ENCODE data around the gene PIK3CB.

The PIK3CB gene

GRCh38 chr3:138834596-138835396 is at the start of gene PIK3CB:
PIK3CB (minus strand) TSS chr3:138834928; CDS start chr3:138759343, 75,585 bp downstream.
- peak; percentile 73 for DNase-seq (ENCODE audit: low read depth)

- DNase-seq (ENCODE audit: low read depth): no peak
These were observed 46.5 kb upstream of the PIK3CB start for GRCh38 chr3:138881233-138881632.

GRCh38 chr3:138879541-138880380 is 45.0 kb upstream of the PIK3CB start:
- DNase-seq (ENCODE audit: low read depth): no peak

- no peak for DNase-seq (ENCODE audit: low read depth)
These were observed 42.5 kb upstream of the PIK3CB start for GRCh38 chr3:138877226-138877625.

- DNase-seq (ENCODE audit: low read depth): no peak
These were observed 41.3 kb upstream of the PIK3CB start for GRCh38 chr3:138875754-138876664.

GRCh38 chr3:138875096-138875753 is 40.5 kb upstream of the PIK3CB start:
- no peak for DNase-seq (ENCODE audit: low read depth)

GRCh38 chr3:138873471-138874278 is 38.9 kb upstream of the PIK3CB start:
- no peak for DNase-seq (ENCODE audit: low read depth)

- no peak for DNase-seq (ENCODE audit: low read depth)
These were observed 37.9 kb upstream of the PIK3CB start for GRCh38 chr3:138872632-138873031.

GRCh38 chr3:138867996-138868395 is 33.3 kb upstream of the PIK3CB start:
- no peak for DNase-seq (ENCODE audit: low read depth)

- DNase-seq (ENCODE audit: low read depth): no peak
These were observed 29.0 kb upstream of the PIK3CB start for GRCh38 chr3:138863776-138864113.

GRCh38 chr3:138862924-138863775 is 28.4 kb upstream of the PIK3CB start:
- DNase-seq (ENCODE audit: low read depth): no peak

GRCh38 chr3:138862531-138862923 is 27.8 kb upstream of the PIK3CB start:
- DNase-seq (ENCODE audit: low read depth): no peak

GRCh38 chr3:138861798-138862197 is 27.1 kb upstream of the PIK3CB start:
- DNase-seq (ENCODE audit: low read depth): no peak

- no peak for DNase-seq (ENCODE audit: low read depth)
These were observed 22.1 kb upstream of the PIK3CB start for GRCh38 chr3:138856799-138857198.

- DNase-seq (ENCODE audit: low read depth): no peak
These were observed 20.2 kb upstream of the PIK3CB start for GRCh38 chr3:138854940-138855339.

GRCh38 chr3:138854204-138854603 is 19.5 kb upstream of the PIK3CB start:
- DNase-seq (ENCODE audit: low read depth): no peak

GRCh38 chr3:138850151-138850550 is 15.4 kb upstream of the PIK3CB start:
- no peak for DNase-seq (ENCODE audit: low read depth)

GRCh38 chr3:138849222-138849940 is 14.7 kb upstream of the PIK3CB start:
- DNase-seq (ENCODE audit: low read depth): no peak

GRCh38 chr3:138848696-138849095 is 14.0 kb upstream of the PIK3CB start:
- no peak for DNase-seq (ENCODE audit: low read depth)
